Hematopoietic multipotent progenitor cell treated with erythropoietin and hydrocortisone succinate and interleukin-3 and kit ligand, for 6 days (in vitro differentiated cells): Measurements from ENCODE around the gene PCDH15.
A peak's percentile ranks its signal among the peaks of the same experiment; 100 is the strongest.

Source experiments
- DNase-seq: peaks from one replicate; pipeline ENCODE4 v3.0.0-alpha.2; 2015

PCDH15 gene

DNA sequence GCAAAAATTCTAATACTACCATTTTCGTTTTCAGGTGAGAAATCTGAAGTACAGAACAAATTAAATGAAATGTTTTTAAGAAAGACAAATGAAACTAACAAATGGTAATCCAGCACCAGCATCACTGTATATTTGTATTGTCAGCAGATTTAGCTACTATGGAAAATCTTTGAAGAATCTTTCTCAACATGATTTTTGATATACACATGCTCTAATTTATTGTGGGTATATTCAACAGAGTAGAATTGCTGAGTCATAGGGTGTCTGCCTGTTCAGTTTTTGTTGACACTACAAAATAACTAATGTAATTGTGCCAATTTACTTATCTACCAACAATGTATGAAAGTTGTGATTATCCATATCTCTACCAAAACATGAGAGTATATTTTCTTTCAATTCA, 437.6 kb downstream of the PCDH15 start:
- peak; percentile 13 for DNase-seq

DNA sequence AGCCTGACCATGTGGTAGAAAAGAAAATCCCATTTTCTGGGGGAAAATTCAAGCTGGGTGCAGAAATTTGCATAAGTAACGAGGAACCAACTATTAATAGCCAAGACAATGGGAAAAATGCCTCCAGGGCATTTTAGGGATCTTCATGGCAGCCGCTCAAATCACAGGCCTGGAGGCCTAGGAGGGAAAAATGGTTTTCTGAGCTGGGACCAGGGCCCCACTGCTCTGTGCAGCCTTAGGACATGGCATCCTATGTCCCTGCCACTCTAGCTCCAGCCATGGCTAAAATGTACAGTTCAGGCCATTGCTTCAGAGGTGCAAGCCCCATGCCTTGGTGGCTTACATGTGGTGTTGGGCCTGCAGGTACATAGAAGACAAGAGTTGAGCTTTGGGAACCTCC, 459.0 kb downstream of the PCDH15 start:
- no peak for DNase-seq

DNA sequence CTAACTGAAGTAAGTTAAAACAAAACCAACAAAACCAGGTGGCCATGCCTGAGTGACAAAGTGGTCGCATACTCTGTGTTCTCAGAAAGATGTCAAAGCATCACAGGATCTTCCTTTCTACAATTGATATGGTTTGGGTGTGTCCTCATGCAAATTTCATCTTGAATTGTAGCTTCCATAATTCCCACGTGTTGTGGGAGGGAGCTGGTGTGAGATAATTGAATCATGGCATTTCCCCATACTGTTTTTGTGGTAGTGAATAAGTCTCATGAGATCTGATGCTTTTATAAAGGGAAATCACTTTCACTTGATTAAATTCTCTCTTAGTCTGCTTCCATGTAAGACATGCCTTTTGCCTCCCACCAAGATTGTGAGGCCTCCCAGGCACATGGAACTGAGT, 465.7 kb downstream of the PCDH15 start:
- no peak for DNase-seq

DNA sequence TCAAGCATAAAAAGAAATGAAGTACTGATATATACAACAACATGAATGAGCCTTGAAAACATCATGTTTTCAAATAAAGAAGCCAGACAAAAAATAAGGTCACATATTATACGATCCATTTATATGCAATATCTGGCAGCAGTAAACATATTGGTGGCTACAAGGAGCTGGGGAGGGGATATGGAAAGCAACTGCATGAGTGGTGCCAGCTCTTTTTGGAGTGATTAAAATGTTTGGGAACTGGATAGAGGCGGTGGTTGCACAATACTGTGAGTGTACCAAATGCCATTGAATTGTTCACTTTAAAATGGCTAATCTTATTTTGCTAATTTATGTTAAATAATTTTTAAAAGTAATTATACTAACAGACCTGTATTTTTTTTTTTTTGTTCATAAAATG, 481.7 kb downstream of the PCDH15 start:
- DNase-seq: no peak

DNA sequence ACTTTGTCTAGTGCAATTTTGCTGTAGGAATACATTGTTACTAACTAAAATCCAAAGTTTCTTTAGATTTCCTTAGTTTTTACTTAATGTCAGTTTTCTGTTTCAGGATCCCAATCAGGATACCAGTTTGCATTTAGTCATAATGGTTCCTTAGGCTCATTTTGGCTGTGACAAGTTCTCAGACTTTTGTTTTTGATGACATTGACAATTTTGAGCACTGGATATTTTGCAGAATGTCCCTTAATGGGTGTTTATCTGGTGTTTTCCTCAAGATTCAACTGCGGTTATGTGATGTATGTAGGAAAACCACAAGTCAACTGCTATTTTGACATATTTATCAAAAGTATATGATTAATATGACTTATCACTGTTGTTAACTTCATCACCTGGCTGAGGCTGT, 482.6 kb downstream of the PCDH15 start:
- no peak for DNase-seq

DNA sequence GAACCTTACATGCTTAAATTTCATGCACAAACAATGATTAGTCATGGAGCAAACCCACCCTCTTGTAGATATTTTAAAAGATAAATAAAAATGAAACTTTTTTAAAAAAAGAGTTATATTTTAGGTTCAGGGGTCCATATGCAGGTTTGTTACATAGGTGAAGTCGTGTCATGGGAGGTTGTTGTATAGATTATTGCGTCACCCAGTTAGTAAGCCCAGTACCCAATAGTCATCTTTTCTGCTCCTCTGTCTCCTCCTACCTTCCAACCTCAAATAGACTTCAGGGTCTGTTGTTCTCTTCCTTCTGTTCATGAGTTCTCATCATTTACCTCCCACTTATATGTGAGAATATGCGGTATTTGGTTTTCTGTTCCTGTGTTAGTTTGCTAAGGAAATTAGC, 486.6 kb downstream of the PCDH15 start:
- no peak for DNase-seq

DNA sequence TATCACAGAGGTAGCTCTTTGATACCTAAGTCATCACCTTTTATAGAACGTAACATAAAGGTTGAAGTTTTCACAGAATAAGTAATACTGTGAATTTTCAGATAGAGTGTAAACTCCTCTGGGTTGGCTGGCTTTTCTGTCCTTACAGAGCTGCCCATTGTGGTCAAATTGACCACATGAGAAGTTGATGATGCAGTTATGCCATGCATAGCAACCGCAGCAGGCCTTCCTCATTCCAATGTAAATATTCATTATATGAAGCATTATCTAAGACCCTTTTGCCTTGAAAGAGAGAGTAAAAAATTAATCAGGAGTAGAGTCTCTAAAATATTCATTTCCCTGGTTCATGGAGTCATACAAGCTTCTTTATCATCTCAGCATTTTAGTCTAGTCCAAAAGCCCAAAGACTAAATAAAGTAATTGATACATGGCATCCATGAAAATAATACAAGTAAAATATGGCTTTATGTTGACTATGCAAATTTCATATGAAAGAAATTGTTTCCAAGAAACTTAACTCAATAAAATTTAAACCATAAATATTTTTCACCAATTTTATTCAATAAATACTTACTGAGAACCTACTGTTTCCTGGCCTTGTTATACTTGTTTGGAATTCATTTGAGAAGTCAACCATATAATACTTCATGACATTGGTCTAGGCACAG, 516.4 kb downstream of the PCDH15 start:
- no peak for DNase-seq

DNA sequence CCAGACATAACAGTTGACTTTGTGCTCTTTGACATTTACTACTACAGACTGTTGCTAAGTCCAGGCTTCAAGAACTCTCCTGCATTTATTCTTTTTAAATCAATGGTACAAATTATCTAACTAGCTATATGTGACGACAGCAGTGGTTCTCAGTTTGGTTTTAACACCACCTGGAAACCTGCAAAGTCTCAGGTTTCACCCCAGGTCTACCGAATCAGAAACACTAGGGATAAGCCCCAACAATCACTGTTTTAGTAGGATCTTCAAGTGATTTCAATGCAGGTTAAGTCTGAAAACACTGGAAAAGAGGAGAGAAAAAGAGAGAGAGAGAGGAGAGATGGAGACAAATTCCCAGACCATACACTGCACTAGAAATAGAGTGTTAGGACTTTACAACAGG, 519.0 kb downstream of the PCDH15 start:
- DNase-seq: no peak

DNA sequence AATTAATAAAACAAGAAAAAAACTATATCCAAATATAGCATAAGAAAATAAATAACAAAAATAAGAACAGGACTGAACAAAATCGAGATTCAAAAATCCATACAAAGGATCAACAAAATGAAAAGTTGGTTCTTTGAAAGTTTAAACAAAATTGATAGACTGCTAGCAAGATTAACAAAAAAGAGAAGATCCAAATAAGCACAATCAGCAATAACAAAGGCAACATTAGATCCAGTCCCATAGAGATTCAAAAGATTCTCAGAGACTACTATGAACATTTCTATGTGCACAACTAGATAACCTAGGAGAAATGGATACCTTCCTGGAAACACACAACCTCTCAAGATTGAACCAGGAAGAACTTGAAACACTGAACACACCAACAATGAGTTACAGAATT, 534.6 kb downstream of the PCDH15 start:
- no peak for DNase-seq

DNA sequence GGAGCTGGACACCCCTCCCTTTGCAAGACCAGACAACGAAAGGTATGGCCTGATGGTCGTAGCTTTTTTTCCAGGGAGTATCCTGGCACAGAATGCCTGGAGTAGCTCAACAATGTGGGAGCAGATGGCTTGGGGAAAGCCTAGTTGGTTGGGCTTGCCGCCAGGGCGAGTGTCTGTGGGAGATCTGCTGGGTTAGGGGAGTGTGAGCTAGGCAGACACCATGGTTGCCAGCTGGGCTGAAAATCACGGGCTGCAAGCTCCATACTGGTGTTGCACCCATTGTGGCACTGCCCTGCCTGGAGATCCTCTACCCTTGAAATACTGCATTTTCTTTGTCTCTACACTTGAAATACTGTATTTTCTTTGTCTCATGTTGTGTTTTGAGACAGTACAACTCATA, 538.3 kb downstream of the PCDH15 start:
- DNase-seq: no peak

DNA sequence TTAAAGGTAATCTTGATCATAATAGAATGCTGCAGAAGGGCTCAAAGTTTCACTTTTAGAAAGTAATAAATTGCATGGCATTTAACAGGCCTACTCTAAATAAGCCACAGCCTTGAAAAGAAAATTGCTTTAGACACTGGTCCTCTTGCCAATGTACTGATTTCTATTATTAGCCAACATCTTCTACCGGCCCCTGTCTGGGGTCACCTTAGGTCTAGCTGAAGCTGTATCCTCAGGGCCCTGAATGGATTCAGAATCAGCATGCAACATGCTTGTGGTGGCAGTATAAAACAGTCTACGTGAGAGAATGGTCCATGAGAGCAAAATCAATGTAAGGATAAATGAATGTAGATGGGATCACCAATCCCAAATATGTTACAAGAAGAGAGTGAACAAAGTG, 541.9 kb downstream of the PCDH15 start:
- no peak for DNase-seq

DNA sequence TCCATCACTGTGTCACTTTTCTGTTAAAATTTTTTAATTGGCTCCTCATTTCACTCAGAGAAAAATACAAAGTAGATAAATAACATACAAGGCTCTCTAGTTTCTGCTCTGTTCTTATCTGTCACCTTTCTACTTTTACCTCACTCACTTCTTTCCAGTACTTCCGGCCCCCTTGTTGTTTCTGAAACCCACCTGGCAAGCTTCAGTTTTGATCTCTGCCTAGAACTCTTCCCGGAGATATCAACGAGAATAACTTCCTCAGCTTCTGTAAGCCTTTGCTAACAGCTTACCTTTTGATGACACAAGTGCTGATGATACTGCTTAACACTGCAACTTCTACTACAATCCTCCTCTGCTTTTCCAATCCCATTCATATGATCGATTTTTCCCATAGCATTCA, 566.2 kb downstream of the PCDH15 start:
- DNase-seq: no peak

DNA sequence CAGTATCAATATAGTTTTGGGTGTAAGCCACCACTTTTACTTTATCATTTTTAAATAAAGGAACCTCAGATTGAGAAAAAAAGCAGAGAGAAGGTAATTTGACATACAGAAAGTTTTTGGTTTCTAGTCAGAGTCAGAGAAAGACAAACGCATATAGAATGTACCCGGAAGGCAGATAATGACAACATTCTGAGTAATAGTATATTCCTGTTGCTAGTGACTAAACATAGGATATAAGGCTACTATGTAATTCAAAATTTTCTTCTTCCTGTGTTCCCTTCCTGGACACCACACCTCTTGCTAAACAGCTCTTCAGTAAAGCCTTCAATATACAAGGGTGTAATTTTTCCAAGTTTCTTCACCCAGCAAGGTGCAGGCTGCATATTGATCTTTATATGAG, 597.6 kb downstream of the PCDH15 start:
- DNase-seq: no peak

DNA sequence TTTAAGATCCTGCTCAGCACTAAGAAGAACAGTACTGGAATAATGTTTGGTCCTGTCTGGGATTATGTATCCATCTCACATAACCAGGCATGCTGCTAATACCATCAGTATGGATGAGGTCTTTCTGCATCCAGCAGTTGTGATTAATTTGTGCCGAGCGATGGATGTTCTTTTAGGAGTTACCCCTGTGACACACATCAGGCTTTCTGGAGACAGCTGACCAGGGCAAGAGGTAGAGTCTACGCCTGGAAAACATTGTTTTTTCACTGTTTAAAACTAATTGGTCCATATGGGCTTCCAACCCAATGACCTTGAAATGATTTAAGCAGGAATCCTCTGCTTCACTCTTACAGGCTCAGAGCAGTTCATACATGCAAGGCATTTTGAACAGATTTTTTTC, 603.0 kb downstream of the PCDH15 start:
- no peak for DNase-seq

DNA sequence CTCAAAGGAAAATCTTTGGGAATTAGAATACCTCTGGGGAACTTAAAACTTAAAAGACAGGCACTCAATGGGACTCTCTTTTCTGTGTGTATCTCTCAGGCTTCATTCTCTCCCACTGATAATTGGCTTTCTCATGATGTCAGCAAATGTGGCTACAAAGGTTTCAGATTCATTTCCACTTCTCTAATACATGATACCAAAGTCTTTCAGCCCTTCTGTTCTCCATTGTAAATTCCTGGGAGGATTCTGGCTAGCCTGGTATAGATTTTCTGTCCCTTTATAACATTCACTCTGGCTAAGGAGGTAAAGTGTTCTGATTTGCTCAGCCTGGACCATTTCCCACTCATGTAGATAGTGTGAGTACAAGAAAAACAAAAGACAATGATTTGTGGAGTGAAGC, 606.2 kb downstream of the PCDH15 start:
- no peak for DNase-seq

DNA sequence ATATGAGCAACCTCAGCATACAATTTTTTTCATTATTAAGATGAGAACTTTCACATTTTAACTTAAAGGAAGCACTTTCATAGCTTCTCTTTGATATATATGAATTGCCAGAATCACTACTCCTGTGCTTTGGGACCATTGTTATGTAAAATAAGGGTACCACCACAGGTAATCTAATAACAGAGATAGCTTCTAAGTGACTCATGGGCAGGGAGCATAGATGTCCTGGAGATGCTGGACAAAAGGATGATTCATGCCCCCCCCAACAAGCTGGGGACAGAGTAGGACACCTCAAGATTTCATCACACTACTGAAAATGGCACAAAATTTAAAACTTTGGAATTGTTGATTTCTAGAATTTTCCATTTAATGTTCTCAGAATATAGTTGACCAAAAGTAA, 641.1 kb downstream of the PCDH15 start:
- no peak for DNase-seq

DNA sequence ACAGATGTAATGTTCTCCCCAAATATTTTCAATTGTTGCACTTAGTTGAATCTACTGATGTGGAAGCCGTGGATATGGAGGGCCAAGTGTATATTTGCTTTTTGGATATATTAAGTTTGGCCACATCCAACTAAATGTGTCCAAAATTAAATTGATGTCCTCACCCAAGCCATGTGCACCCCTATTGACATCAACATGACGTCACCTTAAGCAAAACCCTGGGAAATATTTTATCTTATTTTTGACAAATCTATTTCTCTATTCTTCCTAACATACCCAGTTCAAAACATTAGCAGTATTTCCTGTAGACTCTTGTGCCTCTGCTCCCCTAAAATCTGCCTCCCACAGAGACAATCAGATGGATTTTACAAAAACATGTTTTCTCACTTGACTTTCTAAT, 652.5 kb downstream of the PCDH15 start:
- no peak for DNase-seq

DNA sequence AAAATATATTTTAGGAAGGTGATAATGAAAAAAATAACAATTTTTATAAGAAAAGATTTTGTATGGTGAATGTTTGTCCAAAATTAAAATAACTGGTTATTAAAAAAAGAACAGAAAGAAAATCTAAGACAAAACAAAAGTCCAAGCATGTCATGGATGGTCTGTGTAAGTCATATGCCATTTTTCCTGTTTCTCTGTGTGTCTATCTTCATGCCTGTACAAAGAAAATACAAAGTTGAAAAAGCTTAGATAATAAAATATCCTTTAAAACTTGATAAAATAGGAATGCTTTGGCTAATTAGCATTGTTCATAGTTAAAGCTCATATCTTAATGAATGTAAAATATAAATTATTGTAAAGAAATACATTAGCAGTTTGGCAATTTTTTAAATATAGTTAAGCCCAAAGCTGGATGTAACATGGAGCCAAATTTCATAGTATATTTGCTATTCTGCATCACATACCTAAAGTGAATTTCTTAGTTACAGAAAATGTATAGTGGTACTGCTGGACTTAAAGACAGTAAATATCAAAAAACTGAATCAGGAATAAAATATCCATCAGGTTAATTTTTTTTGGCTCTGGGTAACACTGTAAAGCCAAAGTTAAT, 661.1 kb downstream of the PCDH15 start:
- DNase-seq: no peak

DNA sequence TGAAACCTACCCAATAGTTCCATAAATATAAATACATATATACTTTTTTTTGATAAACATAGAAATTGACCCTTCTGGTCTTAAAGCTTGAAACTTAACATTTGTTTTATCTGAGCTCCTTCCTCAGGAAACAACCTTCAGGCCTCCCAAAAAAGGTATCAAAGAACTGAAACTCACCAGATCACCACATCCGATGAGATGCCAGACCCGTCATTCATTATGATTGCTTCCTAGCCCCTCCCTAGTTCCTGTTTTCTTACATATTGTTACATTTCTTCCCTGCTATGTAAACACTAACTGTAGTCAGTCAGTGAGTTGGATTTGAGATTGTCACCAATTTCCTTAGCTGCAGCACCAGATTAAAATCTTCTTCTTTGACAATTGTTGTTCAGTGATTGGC, 663.6 kb downstream of the PCDH15 start:
- DNase-seq: no peak

DNA sequence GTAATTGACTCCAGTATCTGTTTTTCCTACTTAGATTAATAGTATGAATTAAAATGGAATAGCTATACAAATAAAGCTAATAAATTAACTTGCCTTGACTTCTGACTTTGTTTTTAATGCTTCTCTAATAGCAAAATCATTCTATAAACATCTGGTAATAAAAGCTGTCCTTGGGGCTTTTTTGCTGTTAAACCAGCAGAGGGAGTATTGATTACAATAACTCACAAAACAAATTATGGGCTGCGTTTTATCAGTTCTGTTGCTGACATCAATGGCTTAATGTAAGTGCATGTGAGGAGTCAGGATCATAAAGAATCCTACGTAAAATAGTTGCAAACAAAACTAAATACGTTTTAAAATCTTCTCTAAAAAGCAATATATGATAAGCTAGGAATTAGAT, 667.8 kb downstream of the PCDH15 start:
- peak; percentile 25 for DNase-seq

DNA sequence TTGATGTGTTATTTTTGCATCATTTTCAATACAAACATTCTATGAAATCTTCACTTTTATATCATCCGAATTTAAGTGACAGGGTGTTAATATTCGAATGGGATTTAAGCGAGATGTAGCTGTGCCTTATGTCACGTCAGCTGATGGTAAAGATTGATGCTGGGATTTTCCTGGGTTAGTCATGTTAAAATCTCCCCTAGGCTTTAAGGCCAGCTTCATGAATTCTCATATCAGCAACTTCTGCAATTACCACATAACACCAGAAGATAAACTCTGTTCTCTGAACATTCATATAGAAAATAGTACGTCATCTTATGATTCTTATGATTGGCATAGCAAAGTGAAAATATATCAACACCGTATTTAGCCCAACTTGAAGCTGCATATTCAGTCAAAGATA, 669.2 kb downstream of the PCDH15 start:
- DNase-seq: no peak

DNA sequence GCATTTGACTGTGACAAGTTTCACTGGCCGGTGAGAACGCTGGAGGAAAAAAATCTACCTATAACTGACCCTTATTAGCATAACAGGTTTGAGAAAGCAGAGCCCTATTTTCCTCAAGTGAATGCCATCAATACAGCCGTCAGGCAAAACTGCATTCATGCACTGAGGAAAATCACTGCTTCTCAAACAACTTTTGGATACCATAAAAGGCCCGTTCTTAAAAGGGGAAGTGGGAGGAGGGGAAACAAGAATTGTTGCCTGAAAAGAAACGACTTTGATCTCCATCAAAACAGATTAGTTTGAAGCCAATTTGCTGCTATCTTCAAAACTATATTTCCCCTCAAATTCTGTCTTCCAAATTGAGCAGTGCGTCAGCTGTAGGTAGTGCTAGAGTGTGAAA, 670.6 kb downstream of the PCDH15 start:
- DNase-seq: no peak

DNA sequence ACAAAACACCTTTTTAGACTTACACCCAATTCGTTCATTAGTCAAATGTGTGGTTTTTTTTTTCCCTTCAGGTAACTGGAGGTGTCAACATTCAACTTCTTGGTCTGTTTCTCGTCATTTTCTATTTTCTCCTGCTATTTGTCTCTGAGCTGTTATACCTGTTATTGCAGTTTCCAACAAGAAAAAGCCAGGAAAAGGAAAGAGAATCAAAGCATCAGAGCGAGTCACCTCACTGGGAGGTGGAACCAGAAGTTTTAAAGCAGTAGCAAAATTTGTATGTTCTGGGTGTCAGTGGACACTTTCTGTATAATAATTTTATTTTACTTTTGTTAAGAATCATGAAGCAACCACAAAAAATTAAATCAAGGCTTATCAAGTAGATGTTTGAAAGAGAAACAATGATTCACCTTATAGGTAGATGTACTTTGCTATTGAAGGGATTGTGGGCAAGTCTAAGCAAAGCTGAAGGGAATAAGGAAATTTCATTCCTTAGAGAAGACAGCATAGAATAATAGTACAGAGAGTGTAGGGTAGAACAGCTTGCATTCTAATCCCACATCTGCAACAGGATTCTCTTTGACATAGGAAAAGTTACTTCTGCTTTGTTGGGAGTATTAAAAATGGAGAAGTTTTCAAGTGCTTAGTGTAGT, 675.8 kb downstream of the PCDH15 start:
- DNase-seq: no peak

DNA sequence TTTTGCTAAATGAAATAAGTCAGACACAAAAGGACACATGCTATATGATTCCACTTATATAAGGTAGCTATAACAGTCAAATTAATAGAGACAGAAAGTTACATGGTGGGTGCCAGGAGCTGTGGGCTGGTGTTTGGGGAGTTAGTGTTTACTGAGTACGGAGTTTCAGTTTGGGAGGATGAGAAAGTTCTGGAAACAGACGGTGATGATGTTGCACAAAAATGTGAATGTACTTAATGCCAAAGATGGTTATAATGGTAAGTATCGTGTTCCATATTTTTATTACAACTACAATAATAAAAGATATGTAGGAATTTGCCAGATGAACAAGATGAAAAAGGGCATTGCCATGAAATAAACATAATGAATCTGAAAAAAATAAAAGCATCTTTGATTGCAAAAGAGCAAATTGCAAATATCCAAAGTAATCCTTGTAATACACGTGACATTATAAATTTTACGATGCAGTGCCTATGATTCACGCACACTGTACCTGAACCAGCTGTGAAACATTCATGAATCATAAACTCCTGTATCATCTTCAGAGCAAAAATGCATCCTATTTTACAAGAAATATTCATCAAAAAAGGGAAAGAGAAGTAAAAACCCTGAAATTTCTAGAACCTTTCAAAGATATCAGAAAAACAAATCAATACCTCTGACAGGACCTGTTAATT, 676.7 kb downstream of the PCDH15 start:
- no peak for DNase-seq
